HepG2 (cell line): ENCODE data around the gene RIPK1.

ENCODE experiments used
- ATF7 ChIP-seq, 2 experiments: fragments of 450-650 bp in 1 of 2; sonication (generic) in 1 of 2; formaldehyde crosslinking in 1 of 2; IDR thresholded peaks; 2 replicates each; pipeline versions ENCODE4 v1.4.0 to v1.6.1; 2016 to 2020; ENCODE audit warnings: antibody characterized with exemption in 1 of 2, mild to moderate bottlenecking in 1 of 2, missing genetic modification reagents in 1 of 2
- BHLHE40 ChIP-seq: IDR thresholded peaks from 2 replicates; pipeline ENCODE4 v1.6.1; 2011; ENCODE audit warnings: low read length, improper control_type of control experiment
- EP300 ChIP-seq, 3 experiments: sonication (generic) in 1 of 3; formaldehyde crosslinking in 1 of 3; IDR thresholded peaks; 2 replicates each; pipeline versions ENCODE4 v1.5.1 to v1.6.1; 2011 to 2020; ENCODE audit warnings: low read depth in 2 of 3, low read length in 2 of 3, borderline replicate concordance in 1 of 3, improper control_type of control experiment in 1 of 3, mild to moderate bottlenecking in 1 of 3, missing genetic modification reagents in 1 of 3, moderate library complexity in 1 of 3
- HCFC1 ChIP-seq: fragments of 150-350 bp; IDR thresholded peaks from 2 replicates; pipeline ENCODE4 v1.6.1; 2014; ENCODE audit warnings: low read depth, low read length
- HNRNPH1 ChIP-seq: fragments of 200-400 bp; formaldehyde crosslinking; optimal IDR thresholded peaks from 2 replicates; pipeline ENCODE3; 2017; ENCODE audit warnings: mild to moderate bottlenecking, low read depth, low read length
- NPAS2 ChIP-seq: sonication (generic); formaldehyde crosslinking; IDR thresholded peaks from 2 replicates; pipeline ENCODE4 v1.8.0; 2022; ENCODE audit warnings: mild to moderate bottlenecking, missing genetic modification reagents, borderline replicate concordance
- POLR2A ChIP-seq, 2 experiments: IDR thresholded peaks; 2 replicates each; pipeline ENCODE4 v1.6.1; 2011; ENCODE audit warnings: low read depth in 2 of 2, low read length in 2 of 2, mild to moderate bottlenecking in 1 of 2, moderate library complexity in 1 of 2; ENCODE audit not compliant: insufficient read depth in 1 of 2
- ZBTB21 ChIP-seq: sonication (generic); formaldehyde crosslinking; IDR thresholded peaks from 2 replicates; pipeline ENCODE4 v1.4.0; 2020; ENCODE audit warnings: missing genetic modification reagents
- ZBTB26 ChIP-seq: IDR thresholded peaks from 2 replicates; pipeline ENCODE4 v1.6.1; 2016; ENCODE audit warnings: missing compliant biosample characterization, missing genetic modification reagents, borderline replicate concordance
- TF ChIP-seq, protein P1 (sequence below): sonication (generic); formaldehyde crosslinking; IDR thresholded peaks from 2 replicates; pipeline ENCODE4 v1.4.0; 2020; ENCODE audit warnings: mild to moderate bottlenecking, missing genetic modification reagents
- TF ChIP-seq, protein P2 (sequence below): sonication (generic); formaldehyde crosslinking; IDR thresholded peaks from 2 replicates; pipeline ENCODE4 v1.4.0; 2020; ENCODE audit warnings: missing genetic modification reagents
- TF ChIP-seq, protein P3 (sequence below): IDR thresholded peaks from 2 replicates; pipeline ENCODE4 v1.6.1; 2012; ENCODE audit warnings: inconsistent platforms

DNA sequence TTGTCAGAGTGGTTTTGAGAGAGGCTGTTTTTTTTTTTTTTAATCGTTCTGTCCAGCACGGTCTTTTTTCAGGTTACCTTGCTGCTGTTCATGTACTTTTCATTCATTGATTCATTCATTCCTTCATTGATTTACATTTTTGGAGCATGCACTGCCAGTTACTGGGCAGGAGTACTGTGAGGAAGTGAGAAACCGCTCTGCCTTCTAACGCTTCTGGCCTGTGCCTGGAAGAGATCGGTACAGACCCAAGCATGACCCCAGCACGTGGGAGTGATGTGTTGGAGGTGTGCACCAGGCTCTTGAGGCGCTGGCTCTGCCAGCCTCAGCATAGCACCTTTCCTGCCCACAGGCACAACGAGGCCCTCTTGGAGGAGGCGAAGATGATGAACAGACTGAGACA lies 9.1 kb downstream of the RIPK1 start:
- no peak for TF ChIP-seq NPAS2 (CRISPR knock-in tag)
- TF ChIP-seq ZBTB21 (CRISPR knock-in tag), result no peak
- no peak for TF ChIP-seq HNRNPH1
- TF ChIP-seq BHLHE40, result no peak
- TF ChIP-seq POLR2A (IDR thresholded peaks at IDR 0.05; ENCODE audit: insufficient read depth in 1 of 2, low read depth in 2 of 2, low read length in 2 of 2), result no peak
- TF ChIP-seq ATF7 (IDR thresholded peaks at IDR 0.05), result no peak
- TF ChIP-seq ATF7 (CRISPR knock-in tag; IDR thresholded peaks at IDR 0.05), result no peak
- TF ChIP-seq, protein P1, sequence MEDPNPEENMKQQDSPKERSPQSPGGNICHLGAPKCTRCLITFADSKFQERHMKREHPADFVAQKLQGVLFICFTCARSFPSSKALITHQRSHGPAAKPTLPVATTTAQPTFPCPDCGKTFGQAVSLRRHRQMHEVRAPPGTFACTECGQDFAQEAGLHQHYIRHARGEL, result no peak
- no peak for TF ChIP-seq EP300 (IDR thresholded peaks at IDR 0.05; ENCODE audit: low read depth in 2 of 2, low read length in 2 of 2)
- no peak for TF ChIP-seq EP300 (CRISPR knock-in tag; IDR thresholded peaks at IDR 0.05; ENCODE audit: borderline replicate concordance)
- TF ChIP-seq HCFC1, result no peak
- TF ChIP-seq ZBTB26, result no peak
- TF ChIP-seq, protein P2, sequence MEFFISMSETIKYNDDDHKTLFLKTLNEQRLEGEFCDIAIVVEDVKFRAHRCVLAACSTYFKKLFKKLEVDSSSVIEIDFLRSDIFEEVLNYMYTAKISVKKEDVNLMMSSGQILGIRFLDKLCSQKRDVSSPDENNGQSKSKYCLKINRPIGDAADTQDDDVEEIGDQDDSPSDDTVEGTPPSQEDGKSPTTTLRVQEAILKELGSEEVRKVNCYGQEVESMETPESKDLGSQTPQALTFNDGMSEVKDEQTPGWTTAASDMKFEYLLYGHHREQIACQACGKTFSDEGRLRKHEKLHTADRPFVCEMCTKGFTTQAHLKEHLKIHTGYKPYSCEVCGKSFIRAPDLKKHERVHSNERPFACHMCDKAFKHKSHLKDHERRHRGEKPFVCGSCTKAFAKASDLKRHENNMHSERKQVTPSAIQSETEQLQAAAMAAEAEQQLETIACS (CRISPR knock-in tag), result no peak
- TF ChIP-seq, protein P3, sequence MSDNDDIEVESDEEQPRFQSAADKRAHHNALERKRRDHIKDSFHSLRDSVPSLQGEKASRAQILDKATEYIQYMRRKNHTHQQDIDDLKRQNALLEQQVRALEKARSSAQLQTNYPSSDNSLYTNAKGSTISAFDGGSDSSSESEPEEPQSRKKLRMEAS, result no peak
